OCI-LY3 (cell line): ENCODE results near the gene PTTG1IP.

Source experiments
- EZH2phosphoT487 ChIP-seq: fragments of 200-600 bp; shearing (Covaris generic); IDR thresholded peaks from 2 replicates; pipeline ENCODE4 v1.6.1; 2018; ENCODE audit warnings: antibody characterized with exemption, mixed run types, low read depth
- TF ChIP-seq, protein P1 (sequence below): fragments of 200-600, 300-600 bp; sonication (generic); IDR thresholded peaks from 2 replicates; pipeline ENCODE4 v1.5.1; 2014; ENCODE audit warnings: antibody characterized with exemption, low read length, low read depth

DNA sequence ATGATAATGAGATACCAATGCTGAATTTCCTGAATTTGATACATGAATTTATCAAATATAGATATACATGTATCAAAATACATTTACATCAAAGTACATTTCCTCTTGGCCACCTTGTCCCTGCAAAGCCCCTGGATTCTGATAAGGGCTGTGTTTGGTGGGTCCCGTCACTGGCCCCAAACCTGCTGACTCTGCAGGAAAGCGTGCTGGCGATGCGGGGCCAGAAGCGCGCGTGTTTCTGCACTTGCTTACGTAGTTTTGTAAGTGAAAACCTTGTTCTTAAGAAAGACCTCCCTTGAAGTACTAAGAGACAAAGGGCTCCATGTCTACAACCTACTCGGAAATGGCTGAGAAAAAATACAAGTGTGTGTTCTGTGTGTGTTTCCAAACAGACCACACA is 36.2 kb upstream of the PTTG1IP start:
- TF ChIP-seq, protein P1, sequence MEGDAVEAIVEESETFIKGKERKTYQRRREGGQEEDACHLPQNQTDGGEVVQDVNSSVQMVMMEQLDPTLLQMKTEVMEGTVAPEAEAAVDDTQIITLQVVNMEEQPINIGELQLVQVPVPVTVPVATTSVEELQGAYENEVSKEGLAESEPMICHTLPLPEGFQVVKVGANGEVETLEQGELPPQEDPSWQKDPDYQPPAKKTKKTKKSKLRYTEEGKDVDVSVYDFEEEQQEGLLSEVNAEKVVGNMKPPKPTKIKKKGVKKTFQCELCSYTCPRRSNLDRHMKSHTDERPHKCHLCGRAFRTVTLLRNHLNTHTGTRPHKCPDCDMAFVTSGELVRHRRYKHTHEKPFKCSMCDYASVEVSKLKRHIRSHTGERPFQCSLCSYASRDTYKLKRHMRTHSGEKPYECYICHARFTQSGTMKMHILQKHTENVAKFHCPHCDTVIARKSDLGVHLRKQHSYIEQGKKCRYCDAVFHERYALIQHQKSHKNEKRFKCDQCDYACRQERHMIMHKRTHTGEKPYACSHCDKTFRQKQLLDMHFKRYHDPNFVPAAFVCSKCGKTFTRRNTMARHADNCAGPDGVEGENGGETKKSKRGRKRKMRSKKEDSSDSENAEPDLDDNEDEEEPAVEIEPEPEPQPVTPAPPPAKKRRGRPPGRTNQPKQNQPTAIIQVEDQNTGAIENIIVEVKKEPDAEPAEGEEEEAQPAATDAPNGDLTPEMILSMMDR, result no peak
- no peak for TF ChIP-seq EZH2phosphoT487
